ENCODE results near the gene GLP2R.

GLP2R gene

DNA sequence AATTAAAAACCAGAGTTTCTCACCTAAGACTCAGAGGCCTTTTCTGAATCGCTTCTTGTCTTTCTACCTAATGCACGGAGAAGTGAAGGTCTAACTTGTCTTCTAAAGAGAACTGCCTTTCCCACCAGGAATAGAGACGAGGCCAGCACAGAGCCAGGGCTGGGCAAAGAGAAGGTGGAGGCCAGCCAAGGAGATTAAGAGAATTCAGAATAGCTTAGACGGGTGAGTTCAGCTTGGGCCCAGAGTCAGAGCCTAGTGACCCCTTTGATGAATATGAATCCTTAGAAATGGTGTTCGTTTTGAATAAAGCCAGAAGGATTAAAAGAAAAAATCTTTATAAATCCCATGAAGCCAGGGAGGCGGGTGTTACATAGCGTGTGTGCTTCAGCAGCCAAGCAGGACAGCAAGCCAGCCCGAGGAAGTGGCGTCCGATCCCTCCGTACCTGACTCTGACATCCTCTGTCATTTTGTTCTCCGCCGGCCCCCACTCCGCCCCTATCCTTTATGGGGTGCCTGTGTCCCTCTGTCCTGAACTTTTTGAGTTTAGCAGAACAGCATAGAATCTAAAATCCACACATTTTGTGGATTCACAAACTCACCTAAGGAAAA is 11.3 kb upstream of the GLP2R start:
- no peak for DNase-seq

DNA sequence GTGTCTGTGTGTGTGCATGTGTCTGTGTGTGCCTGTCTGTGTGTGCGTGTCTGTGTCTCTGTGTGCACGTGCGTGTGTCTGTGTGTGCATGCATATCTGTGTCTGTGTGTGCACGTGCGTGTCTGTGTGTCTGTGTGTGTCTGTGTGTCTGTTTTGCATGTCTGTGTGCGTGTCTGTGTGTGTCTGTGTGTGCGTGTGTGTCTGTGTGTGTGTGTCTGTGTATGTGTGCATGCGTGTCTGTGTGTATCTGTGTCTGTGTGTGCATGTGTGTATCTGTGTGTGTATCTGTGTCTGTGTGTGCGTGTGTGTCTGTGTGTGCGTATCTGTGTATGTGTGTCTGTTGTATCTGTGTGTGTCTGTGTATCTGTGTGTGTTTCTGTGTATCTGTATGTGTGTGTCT is 9.3 kb upstream of the GLP2R start:
- DNase-seq, result no peak

DNA sequence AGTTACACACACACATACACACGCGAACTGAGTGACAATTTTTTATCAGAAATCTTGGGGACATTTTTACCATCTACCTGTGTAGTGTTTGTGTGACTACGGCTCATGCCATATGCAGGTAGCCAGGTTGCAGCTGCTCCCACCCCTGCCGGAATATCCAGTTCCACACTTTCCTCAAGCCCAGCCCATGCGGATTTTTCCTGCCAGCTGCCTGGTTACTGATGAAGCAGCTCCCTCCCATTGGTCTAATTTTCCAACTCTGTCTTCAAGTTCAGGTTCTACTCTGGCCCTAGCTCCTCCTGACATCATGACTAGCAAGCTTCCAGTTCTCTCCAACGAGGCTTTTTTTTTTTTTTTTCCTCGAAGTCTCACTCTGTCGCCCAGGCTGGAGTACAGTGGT is 8.6 kb upstream of the GLP2R start:
- no peak for DNase-seq

DNA sequence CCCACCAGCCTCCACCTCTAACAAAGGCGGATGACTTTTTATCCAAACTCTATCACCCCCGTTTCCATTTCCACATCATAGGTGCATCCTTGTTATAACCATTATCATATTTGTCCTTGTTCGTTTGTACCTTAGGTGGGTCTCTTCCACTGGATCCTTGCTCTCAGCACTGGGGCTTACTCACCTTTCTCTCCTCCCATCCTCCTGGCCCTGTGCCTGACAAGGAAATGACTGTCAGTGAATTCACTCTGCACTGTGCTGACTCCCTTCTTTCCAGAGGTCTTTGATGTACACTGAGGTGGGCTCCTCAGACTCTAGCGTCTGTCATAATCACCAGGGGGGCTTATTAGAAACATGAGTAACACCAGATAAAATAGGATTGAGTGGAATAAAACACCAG is 7.0 kb upstream of the GLP2R start:
- no peak for DNase-seq

DNA sequence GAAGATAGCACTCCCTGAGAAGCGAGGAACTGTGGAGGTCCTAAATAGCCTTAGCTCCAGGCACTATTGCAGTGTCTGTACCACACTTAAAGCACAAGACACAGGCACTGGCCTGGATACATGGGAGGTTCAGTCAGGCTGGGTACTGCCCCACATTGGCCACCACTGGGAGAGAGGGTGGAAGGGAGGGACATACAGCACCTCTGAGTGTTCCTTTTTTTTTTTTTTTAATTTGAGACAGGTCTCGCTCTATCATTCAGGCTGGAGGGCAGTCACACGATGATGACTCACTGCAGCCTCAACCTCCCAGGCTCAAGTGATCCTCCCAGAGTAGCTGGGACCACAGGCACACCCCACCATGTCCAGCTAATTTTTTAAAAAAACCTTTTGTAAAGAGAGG is 5.3 kb upstream of the GLP2R start:
- DNase-seq, result no peak

DNA sequence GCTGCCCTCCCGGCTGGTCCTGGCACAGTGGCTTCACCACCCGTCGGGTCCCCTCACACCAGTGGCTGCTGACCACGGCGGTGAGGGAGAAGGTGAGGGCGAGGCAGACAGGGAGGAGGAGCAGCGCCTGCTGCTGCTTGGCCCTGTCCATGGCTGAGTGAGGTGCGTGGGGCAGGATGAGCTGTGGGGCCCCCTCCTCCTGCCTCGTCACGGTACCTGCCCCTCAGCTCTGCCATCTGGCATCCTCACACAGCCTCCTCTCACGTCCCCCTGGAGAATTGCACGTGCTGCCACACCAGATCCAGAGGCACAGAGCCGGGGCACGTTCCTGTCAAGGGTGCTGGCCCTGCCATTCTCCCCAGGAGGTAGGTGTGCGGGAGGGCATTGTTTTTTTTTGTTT is 3.8 kb upstream of the GLP2R start, which contains the start of gene GSG1L2:
GSG1L2 (minus strand) TSS at position 159 of the 400 bp plus-strand sequence; CDS start at position 151, 8 bp downstream.
- DNase-seq, result no peak

DNA sequence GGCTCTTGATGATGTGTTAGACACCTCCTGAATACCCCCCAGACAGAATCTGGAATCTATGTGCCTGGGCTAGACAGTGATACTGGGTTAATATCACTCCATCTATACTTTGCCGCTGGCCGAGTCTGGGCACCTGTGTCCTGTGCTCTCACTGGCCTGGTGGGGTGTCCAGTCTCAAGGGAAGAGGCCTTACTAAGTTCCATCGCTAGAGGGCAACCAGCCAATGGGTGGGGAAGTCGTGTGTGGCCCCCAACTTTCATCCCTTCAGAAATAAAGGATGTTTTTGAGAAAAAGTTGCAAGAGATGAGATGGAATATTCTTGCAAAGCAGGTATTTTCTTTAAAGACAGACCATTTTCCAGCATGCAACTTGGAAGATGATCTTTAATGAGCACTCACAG is 1.6 kb upstream of the GLP2R start:
- no peak for DNase-seq

DNA sequence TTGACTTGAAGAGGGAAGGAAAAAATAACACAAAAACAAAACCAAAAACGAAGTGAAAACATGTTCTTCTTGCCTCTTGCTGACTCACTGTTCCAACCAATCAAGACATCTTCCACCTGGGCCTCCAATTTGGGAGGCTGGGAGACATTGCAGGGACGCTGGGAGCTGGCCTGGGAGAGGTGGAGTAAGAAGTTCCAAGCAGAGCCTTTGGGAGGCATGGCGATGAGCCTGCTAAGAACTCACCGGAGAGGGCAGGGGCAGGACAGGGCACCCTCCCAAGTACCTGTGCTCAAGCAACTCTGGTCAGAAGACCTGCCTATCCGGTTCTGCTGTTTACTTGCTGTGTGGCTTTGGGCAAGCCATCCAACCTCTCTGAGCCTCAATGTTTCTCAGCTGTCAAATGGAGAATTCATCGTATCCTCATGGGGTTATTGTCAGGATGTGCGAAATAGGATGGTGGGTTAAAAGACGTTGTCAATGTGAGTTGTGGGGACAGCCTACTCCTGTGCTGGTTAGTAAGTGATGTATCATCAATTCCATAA is 856 bp upstream of the GLP2R start:
- DNase-seq, result no peak

DNA sequence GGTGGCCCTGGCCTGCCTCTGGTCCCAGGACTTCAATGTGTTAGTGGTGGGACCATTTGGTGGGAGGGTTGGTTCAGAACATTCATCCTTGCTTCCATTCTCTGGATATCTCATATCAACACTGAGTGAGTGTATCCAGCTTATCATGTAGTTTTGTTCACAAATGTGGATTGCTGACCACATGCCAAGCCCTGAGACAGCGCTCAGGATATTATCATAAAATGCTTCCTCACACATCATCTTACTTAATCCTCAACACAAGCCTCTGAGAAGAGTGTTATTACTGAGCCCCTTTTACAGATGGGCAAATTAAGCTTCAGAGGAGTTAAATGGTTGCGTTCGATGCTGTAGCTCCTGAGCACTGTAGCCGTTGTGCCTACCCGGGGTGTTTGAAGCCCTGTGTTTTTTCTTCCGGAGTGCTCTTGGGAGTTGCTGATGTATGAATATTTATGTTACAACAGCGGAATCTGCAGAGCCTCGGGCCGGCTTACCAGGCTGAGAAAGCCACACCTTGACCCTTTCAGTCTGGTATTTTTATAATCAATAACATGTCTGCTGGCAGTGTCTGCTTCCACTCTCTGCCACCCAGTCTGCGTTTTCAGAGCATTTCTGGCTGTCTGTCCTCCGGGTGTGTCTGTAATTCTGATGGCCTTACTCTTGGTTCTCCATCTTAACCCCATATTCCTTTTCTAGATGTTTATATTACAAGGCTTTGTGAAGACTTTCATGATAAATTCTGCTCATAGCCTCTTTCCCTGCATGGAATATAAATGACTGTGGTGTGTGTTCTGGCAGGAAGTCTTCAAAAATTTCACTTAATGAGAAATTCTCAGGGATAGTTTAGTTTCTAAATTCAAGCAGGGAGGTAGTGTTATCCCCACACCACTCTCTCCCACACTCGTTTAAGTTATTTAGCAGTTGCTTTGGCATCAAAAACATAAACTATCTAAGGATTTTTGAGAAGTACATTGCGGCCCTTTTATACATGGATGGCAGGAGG is 2.9 kb downstream of the GLP2R start:
- DNase-seq, result no peak

DNA sequence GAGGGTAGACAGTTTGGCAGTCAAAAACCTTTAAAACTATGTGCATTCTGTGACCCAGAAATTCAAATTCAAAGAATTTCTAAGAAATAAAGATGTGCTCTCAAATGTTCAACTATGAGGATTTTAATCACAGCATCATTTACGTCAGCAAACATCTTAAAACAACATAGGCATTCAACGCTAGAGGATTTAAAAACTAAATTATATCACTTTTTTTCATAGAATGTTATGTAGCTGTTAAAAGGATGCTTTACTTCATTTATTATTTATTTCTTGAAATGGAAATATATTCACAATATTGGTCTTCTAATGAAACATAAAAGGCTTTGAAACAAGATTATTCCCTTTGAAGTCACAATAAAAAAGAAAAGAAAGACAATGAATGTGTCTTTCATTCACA is 3.6 kb downstream of the GLP2R start:
- DNase-seq, result no peak

DNA sequence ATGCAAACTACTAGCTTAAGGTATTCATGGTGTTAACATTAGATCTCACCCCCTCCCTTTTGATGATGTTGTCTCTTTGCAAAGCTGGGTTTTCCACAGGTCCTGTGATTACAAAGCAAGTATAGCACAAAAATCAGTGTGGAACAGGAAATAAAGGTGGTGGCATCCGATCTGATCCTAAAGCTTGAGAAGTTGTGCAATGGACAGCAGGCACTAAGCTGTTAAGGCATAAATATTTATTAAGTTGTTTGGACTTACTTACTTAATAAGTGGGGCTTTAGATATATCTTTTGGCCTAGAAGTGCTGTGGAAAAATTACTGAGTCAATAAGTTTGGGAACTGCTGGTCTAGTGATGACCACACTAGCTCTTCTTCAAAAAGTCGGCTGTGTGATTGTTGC is 5.0 kb downstream of the GLP2R start:
- no peak for DNase-seq

DNA sequence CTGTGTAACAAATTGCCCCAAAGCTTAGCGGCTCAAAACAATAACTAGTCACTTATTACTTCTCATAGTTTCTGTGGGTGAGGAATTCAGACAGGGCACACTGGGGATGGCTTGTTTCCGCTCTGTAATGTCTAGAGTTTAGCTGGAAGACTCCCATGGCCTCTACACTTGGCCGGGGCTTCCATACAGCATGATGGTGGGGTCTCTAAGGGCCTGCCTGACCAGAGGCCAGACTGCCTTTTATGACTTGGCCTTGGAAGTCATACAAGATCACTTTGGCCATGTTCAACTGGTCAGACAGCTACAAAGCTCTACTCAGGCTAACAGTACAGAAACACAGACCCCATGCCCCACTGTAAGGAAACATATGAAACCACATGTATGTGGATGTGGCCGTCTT is 8.2 kb downstream of the GLP2R start:
- no peak for DNase-seq

DNA sequence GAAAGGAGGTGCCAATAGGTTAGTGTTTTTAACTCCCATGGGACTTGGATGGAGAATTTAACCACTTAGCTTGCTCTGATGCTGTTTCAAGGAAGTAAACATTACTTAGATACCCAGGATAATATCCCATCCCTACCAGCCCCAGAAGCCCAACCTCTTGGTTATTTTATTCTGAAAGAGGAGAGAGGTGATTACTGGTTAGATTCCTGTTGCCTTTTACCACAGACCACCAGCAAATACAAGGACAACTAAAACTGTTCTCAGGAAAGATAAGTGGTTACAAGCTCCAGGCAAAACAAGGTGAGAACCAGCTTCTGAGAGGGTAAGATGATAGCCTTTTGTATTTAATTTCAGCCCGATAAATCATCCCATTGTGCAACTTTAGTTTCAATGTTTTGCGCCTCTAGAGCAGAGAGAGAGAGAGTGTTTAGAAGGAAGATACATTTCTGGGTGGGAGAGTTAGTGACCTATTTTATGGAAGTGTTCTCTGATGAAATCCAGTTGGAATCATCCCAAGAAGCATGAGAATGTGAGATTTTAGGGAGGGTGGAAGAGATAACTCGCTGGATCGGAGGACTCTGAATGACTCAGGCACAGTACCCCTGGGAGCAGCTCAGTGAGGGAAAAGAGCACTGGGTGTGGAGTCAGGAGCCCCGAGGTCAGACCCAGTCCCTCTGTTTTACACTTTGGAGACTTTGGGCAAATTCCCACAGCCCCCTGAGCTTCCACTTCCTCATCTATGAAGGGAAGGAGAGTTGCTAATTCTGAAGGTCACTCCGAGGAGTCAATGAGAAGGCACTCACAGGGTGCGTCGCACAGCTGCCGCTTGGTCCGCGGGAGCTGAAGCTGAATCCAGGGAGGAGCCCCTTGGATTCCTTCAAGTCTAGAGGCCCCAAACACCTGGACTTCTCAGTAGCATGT is 12.1 kb downstream of the GLP2R start:
- DNase-seq, result no peak

DNA sequence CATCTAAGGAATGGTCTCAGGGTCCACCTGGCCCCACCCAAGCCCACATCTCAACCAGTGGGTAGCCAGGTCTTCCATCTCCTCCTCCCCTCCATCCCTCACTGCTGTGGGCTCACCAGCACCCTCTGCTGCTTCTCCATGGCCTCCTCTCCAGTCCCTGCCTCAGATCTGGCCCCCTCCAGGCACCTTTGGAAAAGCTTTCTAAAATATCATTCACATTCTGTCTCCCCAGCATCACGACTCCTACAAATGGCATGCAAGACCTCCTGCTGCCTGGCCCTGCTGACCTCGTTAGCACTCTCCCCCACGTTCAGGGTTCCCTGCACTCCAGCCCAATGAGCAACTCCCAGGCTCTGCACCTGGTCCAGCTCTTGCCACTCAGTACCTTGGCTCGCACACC is 13.7 kb downstream of the GLP2R start:
- no peak for DNase-seq

DNA sequence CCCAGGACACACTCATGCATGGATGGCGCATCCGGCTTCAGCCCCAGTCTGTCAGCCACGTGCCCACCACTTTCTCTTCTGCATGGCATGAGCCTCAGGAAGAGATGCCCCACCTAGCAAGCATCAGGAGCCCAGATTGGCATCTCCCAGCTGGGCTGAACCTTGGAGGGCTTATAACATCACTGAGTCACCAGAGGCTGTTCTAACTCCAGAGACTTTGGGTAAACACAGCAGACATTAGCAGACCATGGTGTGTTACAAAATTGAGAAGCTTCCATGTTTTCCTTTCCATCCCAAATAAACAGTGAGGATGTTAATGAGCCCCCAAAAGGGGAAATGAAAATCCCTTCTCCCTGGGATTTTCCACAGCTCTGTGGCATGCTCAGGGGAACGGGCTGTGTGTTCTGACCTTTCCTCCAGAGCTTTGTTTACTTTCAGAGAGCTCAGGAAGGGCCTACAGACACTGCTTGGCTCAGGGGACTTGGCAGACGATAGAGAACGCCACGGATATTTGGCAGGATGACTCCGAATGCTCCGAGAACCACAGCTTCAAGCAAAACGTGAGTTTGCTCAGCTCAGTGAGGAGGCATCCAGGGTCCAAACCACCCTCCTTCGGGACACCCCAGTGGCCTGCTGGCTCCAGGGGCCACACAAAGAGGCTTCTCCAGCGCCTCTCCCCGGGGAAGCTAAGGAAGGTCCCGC is 16.5 kb downstream of the GLP2R start:
- DNase-seq, result no peak

DNA sequence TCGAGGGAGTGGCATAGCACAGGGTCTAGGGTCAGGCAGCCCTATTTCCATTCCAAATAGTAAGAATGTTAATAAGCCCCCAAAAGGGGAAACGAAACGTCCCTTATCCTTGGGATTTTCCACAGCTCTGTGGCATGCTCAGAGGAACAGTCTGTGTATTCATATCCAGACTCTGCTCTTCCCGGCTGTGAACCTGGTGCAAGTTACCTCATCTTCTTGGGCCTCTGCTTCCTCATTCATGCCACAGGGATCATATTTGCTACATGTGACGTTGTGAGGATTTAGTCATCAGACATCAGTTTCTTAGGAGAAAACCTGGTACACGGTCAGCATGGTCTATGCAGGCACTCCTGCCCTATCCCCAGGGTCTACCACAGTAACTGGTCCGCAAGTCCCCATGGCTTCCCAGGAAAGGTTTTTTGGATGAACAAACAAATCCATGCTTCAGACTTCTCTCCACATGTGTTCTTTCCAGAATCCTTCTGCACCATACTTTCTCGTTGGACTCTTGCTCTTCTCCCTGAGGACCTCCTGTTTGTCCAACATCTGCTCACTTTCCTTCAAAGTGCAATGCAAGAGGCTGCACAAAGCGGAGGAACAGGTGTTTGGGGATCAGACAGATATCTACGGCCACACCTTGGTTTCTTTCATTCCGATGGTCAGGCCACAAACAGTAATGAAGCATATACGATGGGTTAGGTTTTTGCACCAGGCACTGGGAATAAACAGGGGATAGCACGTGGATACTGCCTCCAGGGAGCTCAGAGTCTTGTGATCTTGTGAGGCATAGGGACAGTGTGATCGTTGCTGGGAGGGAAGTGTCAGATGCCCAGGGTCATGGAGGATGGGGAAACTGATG is 17.7 kb downstream of the GLP2R start:
- DNase-seq, result no peak

DNA sequence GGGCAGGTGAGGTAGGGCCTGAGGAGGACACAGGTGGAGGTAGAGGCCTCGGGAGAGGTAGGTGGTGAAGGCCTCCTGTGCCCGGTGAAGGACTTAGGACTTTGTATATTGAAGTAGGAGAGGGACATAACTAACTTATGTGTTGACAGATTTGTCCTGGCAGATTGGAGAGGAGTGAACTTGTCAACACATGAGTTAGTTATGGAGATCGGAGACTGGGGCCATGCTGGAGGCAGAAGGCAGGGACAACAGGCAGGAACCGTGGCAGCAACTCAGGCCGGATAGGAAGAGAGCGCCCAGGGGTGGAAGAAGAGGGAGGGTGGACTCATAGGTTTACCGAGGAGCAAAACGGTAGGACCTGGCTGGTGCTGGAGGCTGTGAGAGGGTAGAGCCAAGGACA is 18.4 kb downstream of the GLP2R start:
- DNase-seq, result no peak

DNA sequence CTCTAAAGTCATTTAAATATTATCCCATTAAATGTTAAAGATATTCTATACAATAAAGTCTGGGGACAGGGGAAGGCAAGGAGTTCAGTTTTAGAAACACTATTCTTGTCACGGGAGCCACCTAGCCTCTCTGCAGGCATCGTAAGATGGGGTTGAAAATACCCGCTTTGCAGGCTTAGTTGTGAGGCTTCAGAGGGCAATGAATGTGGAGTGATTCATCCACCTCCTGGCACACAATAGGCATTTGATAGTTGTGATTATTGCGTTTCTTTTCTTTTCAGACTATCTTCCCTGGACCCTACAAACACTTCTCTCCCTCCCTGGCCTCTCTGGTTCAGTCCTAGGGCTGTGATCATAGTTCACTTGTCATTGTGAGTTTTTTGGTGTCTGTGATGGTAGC is 19.6 kb downstream of the GLP2R start:
- DNase-seq, result no peak

DNA sequence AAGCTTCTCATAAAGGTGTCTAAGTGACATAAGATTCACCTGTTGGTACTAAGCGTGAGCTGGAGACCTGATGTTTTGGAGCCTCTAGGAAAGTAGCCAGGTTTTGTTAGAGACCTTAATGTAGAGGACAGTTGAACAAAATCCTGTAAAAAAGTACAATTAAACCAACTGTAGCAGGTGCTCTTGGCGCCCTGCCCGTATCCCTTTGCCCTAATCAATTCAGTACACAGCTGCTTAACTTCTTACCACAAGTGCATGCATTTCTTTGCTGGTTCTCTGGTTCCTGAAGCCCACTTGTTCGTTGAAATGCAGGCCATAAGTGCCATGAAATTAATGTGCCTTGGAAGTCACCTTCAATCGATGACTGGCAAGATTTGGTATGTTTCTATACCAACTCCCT is 24.4 kb downstream of the GLP2R start:
- DNase-seq, result no peak

DNA sequence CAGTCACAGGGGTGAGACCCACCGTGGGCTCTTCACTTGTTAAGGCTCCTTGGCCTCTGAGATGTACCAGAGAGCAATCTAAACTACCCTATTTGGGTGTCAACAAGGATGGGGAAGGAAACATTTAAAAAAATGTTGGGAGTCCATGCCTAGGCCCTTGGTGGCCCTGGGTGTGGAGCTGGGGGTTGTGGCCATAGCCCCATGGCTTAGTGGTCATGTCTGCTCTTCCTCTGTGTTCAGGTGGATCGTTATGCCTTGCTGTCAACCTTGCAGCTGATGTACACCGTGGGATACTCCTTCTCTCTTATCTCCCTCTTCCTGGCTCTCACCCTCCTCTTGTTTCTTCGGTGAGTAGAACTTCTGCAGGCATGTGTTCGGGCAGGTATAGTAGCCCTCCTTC is 28.5 kb downstream of the GLP2R start:
- DNase-seq, result no peak

DNA sequence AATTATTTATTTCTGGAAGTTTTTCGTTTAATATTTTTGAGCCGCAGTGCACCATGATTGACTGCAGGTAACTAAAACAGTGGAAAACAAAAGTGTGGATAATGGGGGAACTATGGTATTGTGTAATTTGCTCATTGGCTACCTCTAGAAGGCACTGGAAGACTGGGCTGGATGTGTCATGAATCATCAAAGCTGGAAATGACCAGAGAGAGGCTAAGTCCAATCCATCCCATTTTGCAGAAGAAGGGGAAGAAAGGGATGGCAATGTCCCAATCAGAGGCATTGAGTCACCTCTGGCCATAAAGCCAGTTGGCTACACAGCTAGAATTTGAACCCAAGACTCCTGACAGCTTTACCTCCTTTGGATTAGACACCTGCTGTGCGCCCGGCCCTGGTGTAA is 29.3 kb downstream of the GLP2R start:
- no peak for DNase-seq

Data from left hindlimb (tissue), 1 donor.